Measurements from ENCODE around the gene CSF1. TPM values are rescaled to one million over a fixed set of nuclear protein-coding genes. Genes with fewer than 3 reads are reported as not detected.
A peak's percentile ranks its signal among the peaks of the same experiment; 100 is the strongest.

Gene CSF1
- total and polyA plus RNA-seq, 2 experiments from 2014 or later, result 1.4 to 3.5 TPM

GRCh38 chr1:109877317-109877771, 33.3 kb upstream of the CSF1 start:
- peaks cover 7% of the 10 kb centered on the region for H3K27me3 Mint-ChIP-seq (ENCODE audit: insufficient read depth, low read depth, poor library complexity)
- H4K20me1 ChIP-seq (replicated peaks; ENCODE audit: insufficient read depth), result no peaks in the 10 kb centered on the region
- peak overlapping the region; percentile 78; the same call in 1 of the 2 replicates for H3K27ac Mint-ChIP-seq
- peaks cover 5% of the 10 kb centered on the region for H3K9me2 ChIP-seq (ENCODE audit: insufficient read depth)
- H3K79me2 ChIP-seq (replicated peaks; ENCODE audit: insufficient read depth), result no peaks in the 10 kb centered on the region
- peak overlapping the region; percentile 75 for H3K27ac ChIP-seq (ENCODE audit: low read depth)
- no peaks in the 10 kb centered on the region for H3K36me3 Mint-ChIP-seq (ENCODE audit: low read depth)
- peak overlapping the region; percentile 14; the same call in 1 of the 2 replicates for H3K4me3 ChIP-seq
- no peak overlapping the region for H3K4me3 Mint-ChIP-seq
- H3K27me3 ChIP-seq (ENCODE audit: insufficient read depth), result no peaks in the 10 kb centered on the region
- H3K4me1 Mint-ChIP-seq, result peaks cover 63% of the 10 kb centered on the region
- no peaks in the 10 kb centered on the region for H3K9me3 Mint-ChIP-seq
- H3K4me2 ChIP-seq, result peak overlapping the region; percentile 55; the same call in 1 of the 2 replicates
- peak; percentile 85 for ATAC-seq
- H3F3A ChIP-seq (replicated peaks; ENCODE audit: low read depth), result no peaks in the 10 kb centered on the region
- TF ChIP-seq CTCF (conservative IDR thresholded peaks at IDR 0.05; ENCODE audit: low read depth in 2 of 2), result peak in 1 of 2 experiments; percentile 9; a peak in 1 of 4 replicates
- TF ChIP-seq ETS1 (IDR thresholded peaks at IDR 0.05), result no peak
- H3K4me1 ChIP-seq (ENCODE audit: insufficient read depth), result peaks cover 28% of the 10 kb centered on the region
- H3K36me3 ChIP-seq (ENCODE audit: insufficient read depth), result no peaks in the 10 kb centered on the region
- H2AFZ ChIP-seq, result peak overlapping the region; percentile 52
- DNase-seq (ENCODE audit: low spot score), result peak; percentile 91

GRCh38 chr1:109877776-109878175, 32.9 kb upstream of the CSF1 start:
- peaks cover 59% of the 10 kb centered on the region for H3K4me1 Mint-ChIP-seq
- H3K27ac ChIP-seq (ENCODE audit: low read depth), result peak overlapping the region; percentile 75
- H3K4me3 ChIP-seq, result no peak overlapping the region

More at GRCh38 chr1:109877776-109878175, 32.9 kb upstream of the CSF1 start:
- DNase-seq (ENCODE audit: low spot score) (no peak), ATAC-seq (no peak)
- Mint-ChIP-seq H3K36me3 (ENCODE audit: low read depth) (no peaks in the 10 kb centered on the region), H3K4me3 (no peak overlapping the region), H3K9me3 (no peaks in the 10 kb centered on the region), H3K27me3 (ENCODE audit: insufficient read depth, low read depth, poor library complexity) (peaks cover 8% of the 10 kb centered on the region), H3K27ac (peak overlapping the region; percentile 78; the same call in 1 of the 2 replicates)
- Histone ChIP-seq H3K9me2 (ENCODE audit: insufficient read depth) (peaks cover 5% of the 10 kb centered on the region), H2AFZ (peak overlapping the region; percentile 52), H3K79me2 (replicated peaks; ENCODE audit: insufficient read depth) (no peaks in the 10 kb centered on the region), H3K4me2 (peak overlapping the region; percentile 42; the same call in 1 of the 2 replicates), H3F3A (replicated peaks; ENCODE audit: low read depth) (no peaks in the 10 kb centered on the region), H3K4me1 (ENCODE audit: insufficient read depth) (peaks cover 28% of the 10 kb centered on the region), H3K36me3 (ENCODE audit: insufficient read depth) (no peaks in the 10 kb centered on the region), H4K20me1 (replicated peaks; ENCODE audit: insufficient read depth) (no peaks in the 10 kb centered on the region), H3K27me3 (ENCODE audit: insufficient read depth) (no peaks in the 10 kb centered on the region)
- TF ChIP-seq ZNF114 (CRISPR knock-in tag; IDR thresholded peaks at IDR 0.05), result no peak
- TF ChIP-seq JUNB (IDR thresholded peaks at IDR 0.05; ENCODE audit: unreplicated experiment), result no peak
- TF ChIP-seq ZNF462 (CRISPR knock-in tag; IDR thresholded peaks at IDR 0.05), result no peak
- TF ChIP-seq POLR2AphosphoS5 (IDR thresholded peaks at IDR 0.05; ENCODE audit: low read depth), result no peak
- no peak for TF ChIP-seq REST (IDR thresholded peaks at IDR 0.05; ENCODE audit: unreplicated experiment)

Data from GM23338 (cell line).